HG02870 (cell line): ENCODE measurements around the gene PCDH11Y.
"Not testable (repeated sequence)": the region's sequence is repeated elsewhere in the genome, so short reads cannot be mapped to it uniquely, and the experiment has no call there.

Experiments used
- ATAC-seq: cut with Tn5 transposase; IDR thresholded peaks from one replicate; pipeline ENCODE4 v1.9.1; 2021; ENCODE audit warnings: mild to moderate bottlenecking, moderate library complexity; ENCODE audit not compliant: unreplicated experiment

The PCDH11Y gene, protein sequence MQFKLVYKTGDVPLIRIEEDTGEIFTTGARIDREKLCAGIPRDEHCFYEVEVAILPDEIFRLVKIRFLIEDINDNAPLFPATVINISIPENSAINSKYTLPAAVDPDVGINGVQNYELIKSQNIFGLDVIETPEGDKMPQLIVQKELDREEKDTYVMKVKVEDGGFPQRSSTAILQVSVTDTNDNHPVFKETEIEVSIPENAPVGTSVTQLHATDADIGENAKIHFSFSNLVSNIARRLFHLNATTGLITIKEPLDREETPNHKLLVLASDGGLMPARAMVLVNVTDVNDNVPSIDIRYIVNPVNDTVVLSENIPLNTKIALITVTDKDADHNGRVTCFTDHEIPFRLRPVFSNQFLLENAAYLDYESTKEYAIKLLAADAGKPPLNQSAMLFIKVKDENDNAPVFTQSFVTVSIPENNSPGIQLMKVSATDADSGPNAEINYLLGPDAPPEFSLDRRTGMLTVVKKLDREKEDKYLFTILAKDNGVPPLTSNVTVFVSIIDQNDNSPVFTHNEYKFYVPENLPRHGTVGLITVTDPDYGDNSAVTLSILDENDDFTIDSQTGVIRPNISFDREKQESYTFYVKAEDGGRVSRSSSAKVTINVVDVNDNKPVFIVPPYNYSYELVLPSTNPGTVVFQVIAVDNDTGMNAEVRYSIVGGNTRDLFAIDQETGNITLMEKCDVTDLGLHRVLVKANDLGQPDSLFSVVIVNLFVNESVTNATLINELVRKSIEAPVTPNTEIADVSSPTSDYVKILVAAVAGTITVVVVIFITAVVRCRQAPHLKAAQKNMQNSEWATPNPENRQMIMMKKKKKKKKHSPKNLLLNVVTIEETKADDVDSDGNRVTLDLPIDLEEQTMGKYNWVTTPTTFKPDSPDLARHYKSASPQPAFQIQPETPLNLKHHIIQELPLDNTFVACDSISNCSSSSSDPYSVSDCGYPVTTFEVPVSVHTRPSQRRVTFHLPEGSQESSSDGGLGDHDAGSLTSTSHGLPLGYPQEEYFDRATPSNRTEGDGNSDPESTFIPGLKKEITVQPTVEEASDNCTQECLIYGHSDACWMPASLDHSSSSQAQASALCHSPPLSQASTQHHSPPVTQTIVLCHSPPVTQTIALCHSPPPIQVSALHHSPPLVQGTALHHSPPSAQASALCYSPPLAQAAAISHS (N-terminal part only)

DNA sequence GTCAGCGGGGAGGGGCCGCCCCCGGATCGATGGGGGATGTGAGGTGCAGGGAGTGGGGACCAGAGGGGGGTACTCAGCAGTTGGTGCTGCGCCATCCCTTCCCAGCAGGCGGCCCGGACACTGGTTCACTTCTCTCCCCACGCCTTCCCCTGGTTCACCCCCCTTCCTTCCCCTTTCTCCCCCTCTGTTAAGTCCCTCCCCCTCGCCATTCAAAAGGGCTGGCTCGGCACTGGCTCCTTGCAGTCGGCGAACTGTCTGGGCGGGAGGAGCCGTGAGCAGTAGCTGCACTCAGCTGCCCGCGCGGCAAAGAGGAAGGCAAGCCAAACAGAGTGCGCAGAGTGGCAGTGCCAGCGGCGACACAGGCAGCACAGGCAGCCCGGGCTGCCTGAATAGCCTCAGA, at the start of gene PCDH11Y:
PCDH11Y (plus strand) TSS at position 240 of the 400 bp plus-strand sequence. CDS start 56,804 bp downstream, outside the sequence.
- not testable (repeated sequence) for ATAC-seq

DNA sequence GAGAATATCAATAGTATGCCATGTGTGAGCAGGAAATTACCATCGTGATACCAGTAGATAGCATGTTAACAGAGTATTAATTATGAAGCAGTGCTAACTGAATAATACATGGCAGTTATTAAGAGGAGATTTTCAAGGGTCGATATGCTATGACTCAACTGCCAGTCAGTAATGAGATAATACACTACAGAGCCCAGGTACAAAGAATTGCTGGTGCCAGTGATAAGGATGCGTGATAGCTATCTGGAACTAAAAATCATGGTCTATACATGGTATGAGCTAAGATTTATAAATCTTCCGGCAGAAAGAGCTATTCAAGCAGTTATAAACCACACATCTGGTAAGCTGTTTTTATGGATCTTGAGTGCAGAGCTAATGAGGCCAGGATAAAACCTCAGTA, 32.2 kb upstream of the PCDH11Y start:
- not testable (repeated sequence) for ATAC-seq

DNA sequence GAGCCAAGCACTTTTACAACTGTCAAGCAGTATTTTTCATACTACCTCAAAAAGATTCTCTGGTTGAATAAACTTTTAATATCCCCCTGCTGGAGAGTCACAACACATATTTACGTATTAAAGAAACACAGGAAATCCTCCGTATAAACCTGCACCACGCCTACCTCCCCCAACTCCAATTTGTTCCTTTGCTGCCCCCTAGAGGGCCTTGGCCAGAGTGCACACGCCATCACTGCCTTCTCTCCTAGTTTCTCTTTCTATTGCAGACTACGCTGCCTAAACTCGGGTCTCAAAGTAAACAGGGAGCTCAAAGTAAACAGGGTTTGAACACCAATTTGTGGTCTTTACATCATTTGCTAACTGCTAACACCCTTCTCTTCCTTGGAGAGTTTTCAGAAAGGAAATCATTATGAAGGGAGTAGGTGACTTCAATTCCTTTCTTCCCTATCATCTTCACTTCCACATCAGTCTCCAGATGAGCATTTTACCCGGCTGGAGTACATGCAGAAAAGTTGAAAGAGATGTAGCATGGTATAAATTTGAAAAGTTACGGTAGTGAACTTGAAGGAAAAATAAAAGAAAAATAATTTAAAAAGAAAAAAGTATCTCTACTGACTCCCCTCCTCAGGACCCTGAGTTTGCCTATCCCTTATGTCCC, 8.2 kb upstream of the PCDH11Y start:
- peak; percentile 100 for ATAC-seq

DNA sequence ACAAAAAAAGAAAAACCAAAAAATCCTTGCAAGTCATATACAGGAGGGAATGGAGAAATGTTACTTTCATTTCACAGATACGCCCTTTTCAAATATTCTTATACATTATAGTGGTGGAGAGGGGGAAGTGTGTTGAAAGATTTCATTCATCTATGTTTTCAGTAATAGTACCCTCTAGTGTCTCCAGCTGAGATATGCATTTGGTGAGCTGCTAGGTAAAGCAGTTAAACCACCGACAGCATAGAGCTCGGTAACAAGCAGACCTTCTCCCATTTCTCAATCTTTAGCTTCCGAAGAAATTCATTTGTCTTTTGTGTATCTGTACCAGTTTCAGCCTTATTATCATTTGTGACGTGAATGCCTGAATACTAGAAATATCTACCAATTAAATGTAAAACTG, 5.2 kb upstream of the PCDH11Y start:
- not testable (repeated sequence) for ATAC-seq

DNA sequence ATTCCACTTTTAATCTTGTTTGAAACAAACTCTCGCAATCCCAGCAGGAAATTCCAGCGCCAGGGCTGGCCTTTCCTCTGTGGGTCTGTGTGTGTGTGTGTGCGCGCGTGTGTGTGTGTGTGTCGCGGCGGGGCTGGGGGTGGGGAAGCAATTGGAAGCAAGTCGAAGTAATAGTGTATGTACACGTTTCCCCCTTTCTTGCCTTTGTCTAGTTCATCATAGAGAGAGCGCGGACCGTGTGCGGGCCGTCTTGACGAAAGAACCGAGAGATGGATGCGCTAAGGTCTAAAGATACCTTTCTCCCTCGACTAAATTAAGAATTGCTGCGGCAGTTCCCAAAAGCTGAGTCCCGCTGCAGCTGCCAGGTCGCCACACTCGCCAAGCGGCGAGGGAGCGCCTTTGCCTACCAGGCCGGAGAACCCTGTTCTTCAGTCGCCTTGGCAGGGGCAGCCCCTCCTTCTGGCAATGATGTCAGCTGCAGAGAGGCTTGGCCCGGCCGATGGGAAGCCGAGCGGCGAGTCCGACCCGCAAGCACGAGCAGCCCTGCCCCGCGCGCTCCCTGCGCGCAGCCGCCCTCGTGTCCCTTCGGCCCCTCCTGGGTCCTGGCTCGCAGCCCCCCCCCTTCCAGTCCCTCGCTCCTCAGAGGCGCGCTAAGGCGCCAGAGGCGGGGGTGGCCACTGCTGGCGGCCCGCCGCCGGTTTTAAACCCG, 2.5 kb downstream of the PCDH11Y start:
- ATAC-seq = not testable (repeated sequence)

DNA sequence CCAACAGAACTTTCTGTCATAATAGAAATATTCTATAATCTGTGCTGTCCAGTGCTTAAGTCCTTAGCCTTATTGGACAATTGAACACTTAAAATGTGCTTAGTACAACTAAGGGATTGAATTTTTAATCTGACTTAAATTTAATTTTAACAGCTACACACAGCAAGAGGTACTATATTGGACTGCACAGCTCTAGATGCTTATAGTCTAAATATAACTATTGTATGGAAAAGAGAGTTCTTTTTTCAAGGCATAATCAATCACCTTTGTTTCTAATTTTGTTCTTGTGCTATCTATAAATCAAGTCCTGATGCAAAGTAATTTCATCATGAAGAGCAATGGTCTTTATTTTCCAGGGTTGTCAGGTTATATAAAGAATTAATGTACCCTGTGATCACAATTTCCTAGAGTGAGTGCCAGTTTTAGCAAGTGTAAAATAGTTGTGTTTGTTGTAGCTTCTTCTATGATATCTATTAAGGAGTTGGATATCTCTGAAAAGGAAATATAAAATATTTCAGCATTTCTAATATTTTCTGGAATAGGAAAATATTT, 39.0 kb downstream of the PCDH11Y start:
- not testable (repeated sequence) for ATAC-seq

DNA sequence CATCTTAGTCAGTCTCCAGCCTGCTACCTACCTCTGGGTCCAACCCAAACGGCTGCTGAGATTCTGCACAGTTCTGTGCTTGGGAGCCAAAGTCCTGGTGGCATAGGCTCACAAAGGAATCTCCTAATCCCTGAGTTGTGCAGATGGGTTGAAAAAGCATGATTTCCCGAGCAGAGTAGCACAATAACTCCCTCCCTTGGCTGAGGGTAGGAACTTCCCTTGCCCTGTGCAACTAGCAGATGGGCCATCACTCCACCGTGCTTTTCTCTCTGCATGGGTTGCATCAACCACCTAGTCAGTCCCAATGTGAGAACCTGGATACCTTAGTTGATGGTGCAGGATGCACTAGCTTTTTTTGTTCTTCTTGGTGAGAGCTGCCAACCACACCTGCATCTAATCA, 82.9 kb downstream of the PCDH11Y start:
- ATAC-seq = not testable (repeated sequence)

DNA sequence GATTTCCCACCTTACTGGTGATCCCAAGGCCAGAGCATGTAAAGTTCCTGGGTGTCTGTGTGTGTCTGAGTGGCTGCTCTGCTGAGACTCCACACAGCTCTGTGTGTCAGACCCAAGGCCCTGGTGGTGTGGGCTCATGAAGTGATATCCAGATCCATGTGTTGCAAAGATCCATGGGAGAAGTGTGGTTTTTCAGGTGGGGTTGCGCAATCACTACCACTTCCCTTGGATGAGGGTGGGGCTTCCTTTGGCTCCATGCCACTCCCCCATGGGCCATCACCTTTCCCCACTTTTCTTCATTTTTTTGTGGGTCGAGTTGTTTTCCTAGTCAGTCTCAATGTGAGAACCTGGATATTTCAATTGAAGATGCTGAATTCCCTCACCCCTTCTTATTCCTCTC, 182.9 kb downstream of the PCDH11Y start:
- ATAC-seq = not testable (repeated sequence)

DNA sequence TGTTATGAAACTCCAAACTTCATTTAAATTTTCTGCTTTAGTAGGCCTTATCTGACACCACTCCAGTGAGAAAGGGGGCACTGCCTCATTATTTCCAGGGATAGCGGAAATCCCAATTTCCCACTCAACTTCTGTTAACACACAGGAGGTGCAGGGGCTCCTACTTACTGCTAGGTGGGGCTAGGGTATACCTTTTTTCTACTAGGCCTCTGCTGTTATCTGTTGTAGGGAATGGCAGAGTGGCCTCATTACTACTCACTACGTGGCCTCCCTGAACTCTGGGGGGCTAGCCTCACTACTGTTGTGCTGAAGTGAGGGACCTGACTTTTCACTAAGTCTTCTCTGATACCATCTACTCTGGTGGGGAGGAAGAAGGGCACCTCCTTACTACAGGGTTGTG, 215.0 kb downstream of the PCDH11Y start:
- ATAC-seq = not testable (repeated sequence)

DNA sequence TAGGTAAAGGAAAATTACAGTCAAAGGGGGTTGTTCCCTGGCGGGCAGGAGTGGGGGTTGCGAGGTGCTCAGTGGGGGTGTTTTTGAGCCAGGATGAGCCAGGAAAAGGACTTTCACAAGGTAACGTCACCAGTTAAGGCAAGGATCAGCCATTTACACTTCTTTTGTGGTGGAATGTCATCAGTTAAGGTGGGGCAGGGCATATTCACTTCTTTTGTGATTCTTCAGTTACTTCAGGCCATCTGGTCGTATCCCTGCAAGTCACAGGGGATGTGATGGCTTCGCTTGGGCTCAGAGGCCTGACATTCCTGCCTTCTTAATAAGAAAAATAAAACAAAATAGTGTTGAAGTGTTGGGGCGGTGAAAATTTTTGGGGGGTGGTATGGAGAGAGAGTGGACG, 324.8 kb downstream of the PCDH11Y start:
- ATAC-seq = not testable (repeated sequence)

DNA sequence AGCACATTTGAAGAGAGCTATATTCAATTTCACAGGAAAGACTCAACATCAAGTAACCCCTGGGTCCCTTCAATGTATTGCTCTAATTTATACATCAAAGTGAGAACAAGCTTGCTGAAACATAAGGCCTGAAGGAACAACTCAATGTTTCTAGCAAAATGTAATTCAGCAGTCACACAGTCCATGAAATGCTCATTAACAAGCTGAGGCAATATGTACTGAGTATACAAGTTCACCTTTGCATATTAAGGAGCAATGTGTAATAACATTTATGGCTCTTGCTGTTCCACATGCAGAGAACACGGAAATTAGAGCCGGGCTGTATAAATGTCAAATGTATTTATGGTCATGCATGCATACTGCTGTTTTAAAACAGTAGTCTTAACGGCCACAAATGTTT, 342.1 kb downstream of the PCDH11Y start:
- not testable (repeated sequence) for ATAC-seq

DNA sequence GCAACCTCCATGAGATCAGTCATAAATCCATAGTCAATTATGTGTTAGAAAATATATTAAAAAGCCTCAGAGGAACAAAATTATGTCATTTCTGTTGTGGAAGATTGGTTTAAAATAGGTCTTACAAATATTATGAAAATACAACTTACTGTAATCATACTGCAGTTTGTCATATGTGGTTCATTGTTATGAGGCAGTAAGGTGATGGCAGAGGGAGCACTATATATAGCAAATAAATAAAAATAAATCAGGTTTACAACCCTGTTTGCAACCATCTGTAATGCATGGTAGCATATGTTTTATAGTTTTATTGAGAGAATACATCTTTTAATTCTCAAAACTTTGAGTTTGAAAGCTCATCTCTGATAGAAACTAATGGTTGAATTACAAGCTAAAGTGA, 543.6 kb downstream of the PCDH11Y start:
- ATAC-seq = not testable (repeated sequence)

DNA sequence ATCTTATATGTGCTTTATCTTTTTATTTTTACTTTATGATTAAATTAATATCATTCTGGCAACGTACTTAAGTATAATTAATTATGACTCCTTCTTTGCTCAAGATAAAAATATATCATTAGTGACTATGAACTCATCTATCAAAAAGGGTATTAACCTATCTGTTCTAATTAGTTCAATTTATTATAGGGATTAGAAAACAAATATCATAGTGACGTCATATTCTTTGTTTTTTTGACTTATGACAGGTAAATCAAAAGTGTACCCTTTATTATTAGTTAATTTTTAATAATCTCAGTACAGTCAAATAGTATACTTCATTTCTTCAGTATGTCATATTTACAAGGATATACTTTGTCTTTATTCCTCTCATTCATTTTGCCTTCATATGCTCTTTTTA, 638.5 kb downstream of the PCDH11Y start:
- not testable (repeated sequence) for ATAC-seq

DNA sequence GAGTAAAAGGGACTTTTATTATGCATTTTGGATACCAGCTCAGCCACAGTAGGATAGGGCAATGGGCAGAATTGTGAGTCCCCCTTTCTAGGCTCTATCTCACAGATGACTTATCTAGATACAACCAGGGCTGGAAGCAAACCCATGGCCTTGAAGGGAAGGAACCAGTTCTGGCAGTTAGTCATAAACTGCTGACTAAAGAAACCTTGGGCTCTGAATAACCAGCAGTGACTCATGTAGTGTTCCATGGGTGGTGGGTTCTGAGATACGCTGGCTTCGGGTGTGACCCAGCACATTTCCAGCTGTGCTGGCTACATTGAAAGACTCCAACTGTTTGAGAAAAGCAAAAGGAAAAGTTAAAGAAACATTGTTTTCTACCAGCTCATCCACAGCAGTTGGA, 679.2 kb downstream of the PCDH11Y start:
- ATAC-seq = not testable (repeated sequence)

DNA sequence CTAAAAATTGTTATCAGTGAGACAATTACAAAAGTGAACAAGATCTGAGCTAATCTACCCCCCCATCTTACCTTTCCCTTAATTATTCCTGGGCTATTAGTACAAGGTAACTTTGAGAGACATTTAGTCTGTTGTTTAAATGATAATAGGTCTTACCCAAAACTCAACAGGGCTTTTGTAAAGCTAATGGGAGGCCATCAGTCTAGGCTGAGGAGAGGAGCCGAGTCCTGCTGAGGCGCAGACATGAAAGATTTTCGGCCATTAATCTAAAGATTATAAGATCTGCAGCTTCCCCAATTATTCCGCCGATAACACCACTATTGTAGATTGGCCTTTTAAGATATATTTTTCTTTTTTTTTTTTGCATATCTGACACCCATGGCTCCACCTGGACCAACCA, 708.6 kb downstream of the PCDH11Y start:
- not testable (repeated sequence) for ATAC-seq

DNA sequence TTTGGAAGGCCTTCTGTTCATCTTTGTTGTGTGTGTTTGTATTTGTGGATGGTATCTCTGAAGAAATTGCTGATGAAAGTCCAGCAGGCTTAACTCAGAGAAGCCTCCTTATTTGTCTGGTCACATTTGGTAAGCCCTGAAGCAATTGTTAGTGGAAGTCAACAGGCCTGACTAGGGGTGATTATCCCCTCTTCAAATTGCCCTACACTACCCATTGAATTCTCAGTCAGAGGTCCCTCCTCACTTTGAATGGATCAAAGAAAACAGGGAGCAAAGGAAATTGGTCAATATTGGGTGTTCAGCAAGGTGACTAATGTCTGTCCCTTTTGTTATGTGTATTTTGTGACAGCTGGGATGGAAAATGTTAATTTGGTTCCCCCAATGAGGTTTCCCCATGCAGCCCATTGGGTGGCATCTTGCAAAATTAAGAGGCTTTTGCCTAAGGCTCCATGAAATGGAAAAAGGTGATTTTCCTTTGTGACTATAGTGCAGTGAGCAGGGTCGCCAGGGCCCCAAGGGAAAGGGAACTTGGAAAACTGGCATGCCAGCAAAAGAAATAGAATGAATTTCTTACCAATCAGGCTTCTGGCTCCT, 709.8 kb downstream of the PCDH11Y start:
- not testable (repeated sequence) for ATAC-seq

DNA sequence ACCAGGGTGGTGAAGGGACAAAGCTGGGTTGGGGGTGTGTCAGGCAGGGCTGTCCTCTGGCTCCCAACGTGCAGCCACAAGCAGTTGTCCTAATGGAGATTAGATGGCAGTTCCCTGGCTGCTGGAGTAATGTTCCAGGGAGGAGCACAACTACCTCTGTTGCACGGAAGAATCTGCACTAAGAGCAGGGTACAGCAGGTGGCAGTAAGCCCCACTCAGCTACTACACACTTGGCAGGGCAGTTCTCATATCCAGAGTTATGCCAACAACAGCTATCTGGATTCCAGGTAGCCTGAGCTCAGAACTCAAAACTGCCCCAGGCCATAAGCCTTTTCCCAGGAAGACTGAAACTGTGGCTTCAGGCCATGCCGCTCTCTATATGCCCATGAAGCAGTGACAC, 761.3 kb downstream of the PCDH11Y start:
- not testable (repeated sequence) for ATAC-seq

DNA sequence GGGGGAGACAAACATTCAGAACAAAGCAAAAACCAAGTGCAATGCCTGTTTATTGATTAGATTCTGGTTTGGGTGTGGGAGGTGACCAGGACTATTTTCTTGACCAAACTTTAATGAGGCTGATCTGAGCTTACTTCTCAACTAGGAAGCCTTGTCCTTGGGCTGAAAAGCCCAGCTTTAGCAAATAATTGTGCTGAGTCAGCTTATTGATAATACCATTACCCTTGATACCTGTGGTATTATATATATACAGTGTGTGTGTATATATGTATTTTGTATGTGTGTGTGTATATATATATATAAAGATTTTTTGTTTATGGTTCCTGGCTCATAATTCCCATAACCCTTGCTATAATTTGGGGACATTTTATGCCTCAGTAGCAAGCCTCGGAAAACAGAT, 776.4 kb downstream of the PCDH11Y start:
- not testable (repeated sequence) for ATAC-seq
